DND-41 (cell line): ENCODE measurements around the gene ICAM1.

Experiments used
- CTCF ChIP-seq: IDR thresholded peaks from 2 replicates; pipeline ENCODE4 v1.5.1; 2012; ENCODE audit warnings: borderline replicate concordance, low read length, moderate library complexity, mild to moderate bottlenecking; ENCODE audit not compliant: poor library complexity, severe bottlenecking; ENCODE audit errors: extremely low read depth
- EZH2 ChIP-seq: IDR thresholded peaks from 3 replicates; pipeline ENCODE4 v1.6.1; 2012; ENCODE audit warnings: borderline replicate concordance, low read depth, mild to moderate bottlenecking, moderate library complexity, low read length, inconsistent platforms; ENCODE audit not compliant: severe bottlenecking

- TF ChIP-seq CTCF (no peak), EZH2 (no peak)
These were observed 8.1 kb upstream of the ICAM1 start for GRCh38 chr19:10262771-10263170.
